Stomach (tissue), 4 donors: ENCODE measurements around the gene ADGRG1.

Experiments
- EP300 ChIP-seq: sonication (generic); formaldehyde crosslinking; IDR thresholded peaks from one replicate; pipeline ENCODE4 v1.6.1; 2017; ENCODE audit warnings: antibody characterized with exemption
- POLR2A ChIP-seq, 4 donors: fragments of 450-650 bp; IDR thresholded peaks; one replicate each; pipeline ENCODE4 v1.6.1; 2016; ENCODE audit warnings: antibody characterized with exemption in 4 of 4, control low read depth in 2 of 4, mild to moderate bottlenecking in 1 of 4, moderate library complexity in 1 of 4

GRCh38 chr16:57645169-57645568 lies 16.7 kb downstream of the ADGRG1 start:
- TF ChIP-seq EP300 (no peak), POLR2A (IDR thresholded peaks at IDR 0.05) (no peak)
